GM12891 (cell line): ENCODE measurements around the gene PGAM2.

Experiments
- POLR2A ChIP-seq: IDR thresholded peaks from 2 replicates; pipeline ENCODE4 v1.6.1; 2011; ENCODE audit warnings: low read depth, low read length, control low read depth
- POLR2AphosphoS5 ChIP-seq: IDR thresholded peaks from 2 replicates; pipeline ENCODE4 v1.6.1; 2011; ENCODE audit warnings: low read depth, low read length, control low read depth
- POU2F2 ChIP-seq: IDR thresholded peaks from 2 replicates; pipeline ENCODE4 v1.6.1; 2011; ENCODE audit warnings: low read depth, mild to moderate bottlenecking, control low read depth, low read length, moderate library complexity
- SPI1 ChIP-seq: IDR thresholded peaks from 2 replicates; pipeline ENCODE4 v1.6.1; 2011; ENCODE audit warnings: low read depth, low read length, control low read depth
- TAF1 ChIP-seq: IDR thresholded peaks from 2 replicates; pipeline ENCODE4 v1.6.1; 2011; ENCODE audit warnings: low read depth, low read length, control low read depth

GRCh38 chr7:44106311-44107065 lies 41.1 kb upstream of the PGAM2 start:
- TF ChIP-seq POLR2AphosphoS5 (no peak), SPI1 (no peak), POLR2A (no peak), POU2F2 (no peak), TAF1 (no peak)
